DMS153 treated with DMSO at 0.1 percent for 48 hours (cell line): ENCODE results near the gene STAP2.

Source experiments
- DNase-seq: peaks from one replicate; lab custom pipeline; 2025; ENCODE audit not compliant: unreplicated experiment; lab: John Stamatoyannopoulos, UW

Gene STAP2

DNA sequence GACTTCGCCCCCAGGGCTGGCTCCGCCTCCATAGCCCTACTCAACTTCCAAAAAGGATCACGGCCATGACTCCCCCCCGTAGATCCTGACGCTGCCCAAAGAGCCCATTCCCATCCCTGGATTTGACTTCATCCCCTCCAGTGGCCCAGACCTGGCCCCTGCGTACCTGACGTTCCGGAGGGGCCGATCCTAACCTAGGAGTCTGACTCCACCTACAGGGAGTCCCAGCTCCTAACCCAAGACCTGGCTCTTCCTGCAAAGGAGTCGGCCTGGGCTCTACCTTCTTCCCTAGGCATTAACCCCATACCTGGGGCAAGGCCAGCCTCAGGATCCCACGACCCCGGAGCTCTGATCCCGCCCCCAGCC, 10.8 kb downstream of the STAP2 start:
- DNase-seq = no peak

- no peak for DNase-seq
Measured at GRCh38 chr19:4327252-4327876, 11.3 kb downstream of the STAP2 start.

- DNase-seq = no peak
Measured at GRCh38 chr19:4326837-4327251, 11.8 kb downstream of the STAP2 start.

DNA sequence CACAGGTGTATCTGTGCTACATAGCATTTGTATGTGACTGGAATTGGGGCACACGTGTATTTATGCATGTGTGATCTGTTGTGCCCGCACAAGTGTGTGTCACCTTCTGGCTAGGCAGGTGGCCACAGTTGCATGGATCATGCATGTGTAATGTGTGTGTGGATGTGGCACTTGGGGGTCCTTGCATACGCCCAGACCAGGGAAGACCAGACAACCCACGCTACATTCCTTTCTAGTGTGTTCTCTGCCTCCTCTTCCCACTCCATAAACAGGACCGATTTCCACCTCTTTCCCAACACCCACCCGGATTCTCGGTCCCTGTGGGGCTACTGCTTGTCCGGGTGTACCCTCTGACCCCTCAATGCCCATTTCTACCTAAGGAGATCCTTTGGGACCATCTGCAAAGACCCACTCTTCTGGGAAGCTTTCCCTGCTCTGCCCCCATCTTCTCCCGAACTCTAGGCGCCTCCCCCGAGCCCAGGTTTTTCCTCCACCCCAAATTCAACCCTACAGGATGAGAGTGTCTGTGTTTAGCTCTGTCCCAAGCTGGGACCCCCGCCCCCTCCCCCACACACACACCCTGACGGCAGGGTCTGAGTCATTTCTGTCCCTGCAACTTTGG, 12.3 kb downstream of the STAP2 start:
- DNase-seq = no peak

DNA sequence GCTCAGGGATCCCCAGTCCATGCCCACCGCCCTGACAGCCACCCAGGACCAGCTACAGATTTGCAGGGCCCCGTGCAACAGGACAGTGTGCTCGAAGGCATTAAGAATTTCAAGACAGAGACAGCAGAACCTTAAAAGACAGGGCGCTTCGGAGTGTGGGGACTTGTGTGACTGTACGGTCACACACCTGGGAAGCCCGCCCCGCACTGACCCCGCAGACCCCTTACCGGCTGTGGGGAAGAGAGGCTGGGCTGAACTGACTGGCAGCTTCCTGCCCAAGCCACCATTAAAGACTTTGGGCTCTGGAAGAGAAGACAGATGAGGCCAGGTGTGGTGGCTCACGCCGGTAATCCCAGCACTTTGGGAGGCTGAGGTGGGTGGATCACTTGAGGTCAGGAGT, 14.4 kb downstream of the STAP2 start:
- no peak for DNase-seq

DNA sequence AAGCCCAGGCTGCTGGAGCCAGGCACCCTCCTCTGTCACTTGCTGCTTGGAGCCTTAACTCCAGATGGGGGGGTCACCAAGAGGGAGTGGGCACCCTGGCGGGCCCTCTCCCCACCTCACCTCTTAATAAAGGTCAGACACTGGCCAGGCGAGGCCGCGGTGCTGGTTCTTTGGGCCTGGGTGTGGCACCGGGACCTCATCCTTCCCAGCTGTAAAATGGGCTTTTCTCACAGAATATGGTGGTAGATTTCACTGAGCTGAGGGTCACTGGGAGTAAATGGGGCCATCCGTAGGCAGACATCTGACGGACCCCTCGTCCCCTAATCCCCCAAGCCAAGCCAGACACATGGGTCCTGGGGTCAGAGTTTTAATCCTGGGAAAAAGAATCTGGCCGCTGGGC, 14.9 kb downstream of the STAP2 start:
- DNase-seq = no peak

GRCh38 chr19:4322942-4323665, 15.5 kb downstream of the STAP2 start:
- no peak for DNase-seq

GRCh38 chr19:4320419-4320818, 18.2 kb downstream of the STAP2 start:
- no peak for DNase-seq

- no peak for DNase-seq
Measured at GRCh38 chr19:4319067-4319718, 19.4 kb downstream of the STAP2 start.

DNA sequence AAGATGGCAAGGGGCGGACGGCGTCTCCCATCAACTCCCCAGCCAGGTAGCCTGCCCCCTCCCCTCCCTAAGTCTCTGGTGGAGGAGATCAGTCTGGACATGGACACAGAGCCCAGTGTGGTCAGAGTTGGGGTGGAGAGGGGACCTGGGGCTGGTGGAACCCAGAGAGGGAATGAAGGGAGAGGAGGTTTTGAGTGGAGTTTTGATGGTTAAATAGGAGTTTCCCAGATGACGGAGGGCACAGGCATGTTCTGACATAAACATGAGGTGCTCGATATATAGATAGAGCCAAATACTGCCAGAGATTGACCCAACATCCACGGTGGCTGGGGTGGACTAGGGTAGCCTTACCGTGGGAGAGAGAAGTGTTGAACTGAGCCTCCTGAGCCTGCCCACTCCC, 20.2 kb downstream of the STAP2 start:
- no peak for DNase-seq

DNA sequence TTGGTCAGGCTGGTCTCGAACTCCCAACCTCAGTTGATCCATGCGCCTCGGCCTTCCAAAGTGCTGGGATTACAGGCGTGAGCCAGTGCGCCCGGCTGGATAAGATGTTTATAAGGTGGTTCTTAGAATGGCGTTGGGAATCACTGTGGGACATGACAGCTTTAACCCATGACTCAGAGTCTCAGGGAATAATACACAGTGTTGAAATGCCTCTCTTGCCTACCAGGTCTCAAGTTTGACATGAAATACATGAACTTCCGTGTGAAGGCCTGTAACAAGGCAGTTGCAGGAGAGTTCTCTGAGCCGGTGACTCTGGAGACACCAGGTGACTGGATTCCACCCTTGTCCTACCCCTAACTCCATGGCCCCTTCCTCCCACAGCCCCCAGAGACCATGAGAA, 21.7 kb downstream of the STAP2 start:
- no peak for DNase-seq

DNA sequence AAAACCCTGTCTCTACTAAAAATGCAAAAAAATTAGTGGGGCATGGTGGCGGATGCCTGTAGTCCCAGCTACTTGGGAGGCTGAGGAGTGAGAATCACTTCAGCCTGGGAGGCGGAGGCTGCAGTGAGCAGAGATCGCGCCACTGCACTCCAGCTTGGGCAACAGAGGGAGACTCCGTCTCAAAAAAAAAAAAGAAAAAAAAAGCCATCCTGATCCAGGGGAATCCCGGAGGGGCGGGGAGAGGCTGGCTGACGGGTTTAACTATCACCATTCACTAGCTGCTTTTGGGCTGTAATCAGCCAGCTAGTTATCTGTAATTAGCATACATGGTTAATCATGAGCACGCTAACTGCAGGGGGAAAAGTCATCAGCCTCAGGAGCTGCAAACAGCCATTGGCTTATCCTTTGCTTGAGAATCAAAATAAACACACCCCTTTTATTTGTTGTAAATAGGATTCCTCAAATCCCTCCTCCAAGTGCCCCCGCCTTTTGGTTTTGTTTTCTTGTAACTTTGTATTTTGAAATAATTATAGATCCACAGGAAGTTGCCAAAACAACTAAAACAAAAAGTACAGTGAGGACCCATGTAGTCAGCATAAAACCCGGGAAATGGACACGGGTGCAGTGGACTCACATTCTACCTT, 24.7 kb downstream of the STAP2 start:
- no peak for DNase-seq

GRCh38 chr19:4310247-4311121, 28.1 kb downstream of the STAP2 start:
- DNase-seq = no peak

DNA sequence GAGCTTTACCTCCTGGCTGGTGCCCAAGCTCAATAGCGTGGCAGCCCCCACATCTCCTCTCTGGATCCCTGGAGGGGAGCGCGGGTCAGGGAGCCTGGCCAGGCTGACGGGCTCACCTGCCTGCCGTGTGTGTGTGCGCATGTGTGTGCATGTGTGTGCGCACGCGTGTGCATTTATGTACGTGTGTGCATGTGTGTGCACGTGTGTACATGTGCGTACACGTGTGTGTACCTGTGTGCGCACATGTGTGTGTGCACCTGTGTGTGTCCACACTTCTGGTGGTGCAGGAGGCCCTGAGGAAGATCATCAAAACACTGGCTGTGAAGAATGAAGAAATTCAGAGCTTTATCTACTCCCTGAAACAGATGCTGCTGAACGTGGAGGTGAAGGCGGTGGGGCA, 33.0 kb downstream of the STAP2 start:
- no peak for DNase-seq

DNA sequence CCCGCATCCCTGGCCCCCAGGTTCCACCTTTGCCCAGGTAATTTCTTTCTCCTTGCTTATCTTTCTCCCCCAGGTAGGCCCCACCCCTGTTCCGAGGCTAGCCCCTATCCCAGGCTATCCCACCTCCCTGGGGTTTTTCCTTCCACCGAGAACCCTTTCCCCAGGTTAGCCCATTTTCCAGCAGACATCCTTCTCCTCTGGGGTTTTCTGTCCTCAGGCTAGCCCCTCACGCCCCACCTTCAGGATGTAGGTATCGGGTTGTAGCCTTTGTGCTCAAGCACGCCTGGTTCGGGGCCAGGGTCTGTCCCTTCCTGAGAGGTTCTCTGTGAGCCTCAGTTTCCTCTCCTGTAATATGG, 33.4 kb downstream of the STAP2 start:
- DNase-seq = no peak

DNA sequence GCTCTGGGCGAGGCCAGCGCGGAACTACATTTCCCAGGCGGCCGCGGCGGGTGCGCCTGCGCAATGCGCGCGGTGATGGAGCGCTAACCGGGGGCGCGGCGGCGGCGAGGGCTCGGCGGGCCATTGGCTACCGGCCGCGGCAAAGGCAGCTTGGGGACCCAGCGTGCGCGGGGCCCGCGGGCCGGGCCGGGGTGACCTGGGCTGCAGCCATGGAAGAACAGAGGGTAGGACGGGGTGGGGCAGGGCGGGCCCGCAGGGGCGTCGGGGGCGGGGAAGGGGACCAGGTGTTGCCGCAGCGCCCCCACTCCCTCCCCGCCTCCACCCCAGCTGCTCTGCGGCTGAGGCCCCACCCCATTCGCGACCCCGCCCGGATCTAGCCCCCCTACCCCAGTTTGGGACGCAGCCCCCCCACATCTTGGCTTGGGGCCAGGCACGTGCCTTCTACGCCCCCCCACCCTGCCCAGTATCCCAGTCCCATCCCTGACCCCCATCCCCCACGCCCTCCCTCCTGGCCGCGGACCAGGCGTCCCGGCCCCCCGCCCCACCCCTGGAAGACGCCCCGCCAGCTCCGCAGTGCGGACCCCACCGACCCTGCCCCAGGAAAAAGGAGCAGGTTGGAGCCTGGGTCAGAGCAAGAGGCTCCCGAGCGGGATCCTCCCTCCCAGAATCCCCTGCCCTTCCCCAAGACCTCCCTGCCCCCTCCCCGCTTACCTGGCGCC, 33.9 kb downstream of the STAP2 start, which contains the start of gene FSD1:
TSS of gene FSD1 (plus strand) at position 61 of the 719 bp plus-strand sequence. CDS start at position 210, 149 bp downstream.
- peak; percentile 18 for DNase-seq

DNA sequence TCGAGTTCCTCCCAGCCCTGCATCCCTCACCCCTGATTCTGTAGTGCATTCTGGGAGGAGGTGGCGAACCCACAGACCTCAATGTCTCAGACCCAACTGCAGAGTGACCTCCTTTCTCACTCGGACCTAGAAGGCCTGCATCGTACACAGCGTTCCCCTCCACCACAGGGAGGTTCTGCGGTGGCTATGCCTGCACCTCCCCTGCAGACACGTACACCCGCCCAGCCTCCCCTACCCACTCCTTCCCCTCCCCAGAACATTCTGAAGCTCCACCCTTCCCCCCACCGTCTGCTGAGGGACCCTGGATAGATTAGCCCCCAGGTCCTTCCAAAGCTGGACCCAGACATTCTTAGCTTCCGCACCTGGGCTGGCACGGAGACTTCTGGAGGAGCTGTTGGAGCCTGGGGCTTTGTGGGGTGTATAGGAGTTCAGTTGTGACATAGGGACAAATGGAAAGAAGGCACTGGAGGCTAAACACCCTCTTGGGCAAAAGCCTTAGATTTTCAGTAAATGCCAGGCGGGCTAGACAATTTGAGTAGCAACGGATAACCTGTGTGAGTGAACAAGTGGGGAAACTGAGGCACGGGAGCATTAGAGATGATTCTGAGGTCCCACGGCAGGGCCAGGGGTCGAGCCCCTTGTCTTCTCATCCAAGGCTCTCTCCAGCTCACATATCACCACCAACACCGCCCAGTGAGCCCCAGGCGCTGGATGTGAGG, 34.6 kb downstream of the STAP2 start:
- DNase-seq = no peak

- DNase-seq = no peak
Measured at GRCh38 chr19:4302243-4302640, 36.4 kb downstream of the STAP2 start, which contains the start of gene TMIGD2. TSS of gene TMIGD2 (minus strand) at chr19:4302389. CDS start at chr19:4302385, 4 bp downstream.

- DNase-seq = no peak
Measured at GRCh38 chr19:4301590-4302242, 36.9 kb downstream of the STAP2 start.
